AG04449 (cell line): ENCODE results near the gene FAM174C.

ENCODE experiments used
- CTCF ChIA-PET: fragments of 350-600 bp; formaldehyde crosslinking; extraction: SDS; loops from one replicate; lab custom pipeline; 2021; ENCODE audit warnings: antibody characterized with exemption; lab: Yijun Ruan, JAX
- POLR2A ChIA-PET: fragments of 400-600, 350-600 bp; formaldehyde crosslinking; extraction: SDS; loops from one replicate; lab custom pipeline; 2020; ENCODE audit warnings: antibody characterized with exemption, inconsistent platforms; lab: Yijun Ruan, JAX
- DNase-seq: peaks from one replicate; pipeline ENCODE4 v3.0.0-alpha.2; 2010; ENCODE audit warnings: low read depth, low spot score
- H3K4me3 ChIP-seq: 2 replicates; pipeline ENCODE4 v1.5.1; 2011; ENCODE audit warnings: low read depth, mild to moderate bottlenecking, control low read depth, low read length
- TF ChIP-seq, protein P1 (sequence below): IDR thresholded peaks from one replicate; pipeline ENCODE4 v1.5.1; 2011; ENCODE audit warnings: mild to moderate bottlenecking, moderate library complexity, low read length, control low read depth, inconsistent platforms; ENCODE audit not compliant: insufficient read depth; ENCODE audit errors: missing control alignments

FAM174C gene

DNA sequence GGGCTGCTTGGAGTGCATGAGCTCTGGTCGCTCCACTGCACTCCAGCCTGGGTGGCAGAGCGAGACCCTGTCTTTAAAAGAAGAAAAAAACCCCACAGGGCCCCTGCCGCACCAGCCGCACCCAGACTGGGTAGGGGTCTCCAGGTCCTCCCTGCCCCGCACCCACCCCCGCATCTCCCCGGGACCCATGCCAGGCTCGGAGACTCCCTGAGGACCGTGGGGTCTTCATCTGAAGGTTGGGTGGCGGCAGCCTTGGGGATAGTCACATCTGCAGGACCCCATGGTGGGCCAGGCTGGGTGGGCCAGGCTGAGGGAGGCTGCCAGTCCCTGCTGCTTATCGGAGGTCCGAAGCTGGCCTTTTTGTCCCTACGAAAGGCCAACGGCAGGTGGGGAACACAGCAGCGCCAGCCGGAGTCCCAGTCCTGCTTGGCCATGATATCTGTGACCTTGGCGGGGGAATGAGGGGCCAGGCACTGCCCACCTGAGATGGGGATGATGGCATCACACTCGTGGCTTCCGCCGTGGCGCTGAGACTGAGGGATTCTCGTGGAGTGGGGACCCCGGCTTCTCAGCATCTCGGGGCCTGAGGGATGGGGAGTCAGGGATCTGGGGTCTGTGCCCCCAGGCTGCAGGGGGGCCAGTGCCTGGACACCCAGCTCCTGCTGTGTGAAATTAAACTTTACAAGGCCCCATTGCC lies 21.4 kb downstream of the FAM174C start:
- CTCF ChIA-PET: no interaction called here
- POLR2A ChIA-PET: no interaction called here
- TF ChIP-seq, protein P1, sequence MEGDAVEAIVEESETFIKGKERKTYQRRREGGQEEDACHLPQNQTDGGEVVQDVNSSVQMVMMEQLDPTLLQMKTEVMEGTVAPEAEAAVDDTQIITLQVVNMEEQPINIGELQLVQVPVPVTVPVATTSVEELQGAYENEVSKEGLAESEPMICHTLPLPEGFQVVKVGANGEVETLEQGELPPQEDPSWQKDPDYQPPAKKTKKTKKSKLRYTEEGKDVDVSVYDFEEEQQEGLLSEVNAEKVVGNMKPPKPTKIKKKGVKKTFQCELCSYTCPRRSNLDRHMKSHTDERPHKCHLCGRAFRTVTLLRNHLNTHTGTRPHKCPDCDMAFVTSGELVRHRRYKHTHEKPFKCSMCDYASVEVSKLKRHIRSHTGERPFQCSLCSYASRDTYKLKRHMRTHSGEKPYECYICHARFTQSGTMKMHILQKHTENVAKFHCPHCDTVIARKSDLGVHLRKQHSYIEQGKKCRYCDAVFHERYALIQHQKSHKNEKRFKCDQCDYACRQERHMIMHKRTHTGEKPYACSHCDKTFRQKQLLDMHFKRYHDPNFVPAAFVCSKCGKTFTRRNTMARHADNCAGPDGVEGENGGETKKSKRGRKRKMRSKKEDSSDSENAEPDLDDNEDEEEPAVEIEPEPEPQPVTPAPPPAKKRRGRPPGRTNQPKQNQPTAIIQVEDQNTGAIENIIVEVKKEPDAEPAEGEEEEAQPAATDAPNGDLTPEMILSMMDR: no peak
- no peak for DNase-seq
- H3K4me3 ChIP-seq: no peak overlapping the region

DNA sequence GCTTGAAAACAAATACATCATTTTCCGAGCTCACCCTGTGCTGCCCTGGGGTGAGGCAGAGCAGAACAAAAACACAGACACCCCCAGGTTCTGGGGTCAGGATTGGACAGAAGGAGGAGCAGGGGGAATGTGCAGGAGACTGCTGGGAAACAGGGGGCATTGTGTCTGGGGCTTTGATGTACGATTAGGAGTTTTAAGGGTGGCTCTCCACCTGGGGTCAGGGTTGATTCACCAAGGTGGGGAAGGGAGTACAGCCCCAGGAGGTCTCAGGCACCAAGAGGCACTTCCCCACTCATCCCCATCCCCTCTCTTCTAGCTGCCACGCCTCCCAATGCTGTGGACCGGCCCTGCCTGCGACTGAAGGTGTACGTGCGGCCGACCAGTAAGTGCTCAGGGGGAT lies 22.9 kb downstream of the FAM174C start:
- POLR2A ChIA-PET: no interaction called here
- H3K4me3 ChIP-seq: no peak overlapping the region
- TF ChIP-seq, protein P1: no peak
- DNase-seq: no peak
- CTCF ChIA-PET: interaction anchor here (1.7 kb wide), 1 partner anchor 18 kb away, joined by 5 read pairs; no protein-coding TSS in a partner anchor

DNA sequence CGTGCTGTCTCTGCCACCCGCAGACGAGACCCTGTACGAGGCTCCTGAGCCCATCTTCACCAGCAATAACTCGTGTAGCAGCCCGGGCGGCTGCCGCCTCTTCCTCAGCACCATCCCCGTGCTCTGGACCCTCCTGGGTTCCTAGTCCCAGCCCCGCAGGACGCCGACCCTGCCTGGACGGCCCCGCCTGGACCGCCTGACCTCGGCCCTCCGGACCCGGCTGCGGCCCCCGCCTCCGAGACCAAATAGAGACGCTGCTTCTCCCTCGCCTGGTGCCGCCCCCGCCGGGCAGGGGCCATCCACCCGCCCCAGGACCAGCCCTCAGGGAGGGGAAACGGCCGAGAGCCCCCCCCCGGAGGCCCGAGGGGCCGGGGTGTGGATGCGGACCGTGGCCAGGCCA lies 24.5 kb downstream of the FAM174C start:
- no peak for DNase-seq
- no peak overlapping the region for H3K4me3 ChIP-seq
- CTCF ChIA-PET: no interaction called here
- TF ChIP-seq, protein P1: no peak
- POLR2A ChIA-PET: no interaction called here

DNA sequence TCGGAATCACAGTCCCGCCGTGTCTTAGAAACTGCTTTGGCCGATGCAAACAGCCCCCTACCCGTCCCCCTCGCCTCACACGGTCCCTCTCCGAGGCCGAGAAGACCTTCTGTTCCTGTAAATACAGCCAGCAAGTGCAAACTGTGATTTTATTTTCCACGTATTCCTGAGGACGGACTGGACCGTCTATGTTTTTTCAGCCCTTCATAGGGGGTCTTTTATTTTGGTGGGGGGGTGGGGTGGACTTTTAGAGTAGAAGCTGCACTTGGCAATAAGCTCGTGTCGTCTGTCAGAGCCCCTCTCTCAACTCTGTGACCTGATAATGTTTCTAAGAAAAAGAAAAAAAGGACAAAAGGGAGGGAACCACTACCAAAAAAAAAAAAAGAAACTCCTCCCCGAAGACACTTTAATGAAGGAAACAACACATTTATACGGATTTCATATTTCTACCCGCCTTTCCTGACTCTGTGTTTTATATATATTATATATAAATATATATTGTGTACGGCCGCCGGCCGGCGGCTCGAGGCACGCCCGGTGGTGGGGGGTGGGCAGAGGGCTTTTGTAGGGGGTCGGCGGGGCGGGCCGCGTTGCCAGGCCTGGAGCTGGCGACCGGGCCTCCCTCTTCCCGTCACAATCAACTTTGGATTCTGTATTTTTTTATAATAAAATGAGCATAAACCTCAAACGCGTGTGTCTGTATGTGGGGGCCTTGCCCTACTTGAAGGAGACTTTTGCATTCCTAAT lies 25.6 kb downstream of the FAM174C start:
- TF ChIP-seq, protein P1: no peak
- POLR2A ChIA-PET: no interaction called here
- CTCF ChIA-PET: interaction anchor here (1.0 kb wide), 1 partner anchor 14 kb away, joined by 8 read pairs; no protein-coding TSS in a partner anchor
- DNase-seq: no peak
- H3K4me3 ChIP-seq: no peak overlapping the region

DNA sequence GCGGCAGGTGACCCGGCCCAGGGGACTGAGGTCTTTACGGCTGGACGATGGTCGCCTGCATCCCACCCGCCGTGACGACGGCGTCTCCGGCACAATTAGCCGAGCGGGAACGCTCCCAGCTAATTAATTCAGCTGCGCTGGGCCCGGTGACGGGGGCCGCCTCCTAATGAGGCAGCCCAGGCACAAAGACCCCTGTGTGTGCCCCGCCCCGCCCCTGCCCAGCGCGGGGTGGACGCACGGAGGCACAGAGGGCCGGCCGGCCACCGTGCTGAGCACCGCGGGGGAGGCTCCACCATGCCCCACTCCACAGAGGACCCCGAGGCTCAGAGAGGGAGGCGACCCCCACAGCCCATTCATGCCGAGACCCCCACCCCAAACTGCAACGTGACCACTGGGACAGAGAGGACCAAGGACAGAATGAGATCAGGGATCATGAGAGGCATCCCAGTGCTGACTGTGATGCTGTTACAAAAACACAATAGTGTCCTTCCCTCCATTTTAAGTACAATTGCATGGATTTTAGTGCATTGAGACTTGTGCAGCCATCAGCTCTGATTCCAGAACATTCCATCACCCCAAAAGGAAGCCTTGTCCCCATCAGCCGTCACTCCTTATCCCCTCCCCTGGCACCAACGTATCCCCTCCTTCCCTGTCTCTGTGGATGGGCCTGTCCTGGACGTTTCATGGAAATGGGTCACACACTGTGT lies 27.4 kb downstream of the FAM174C start:
- H3K4me3 ChIP-seq: no peak overlapping the region
- POLR2A ChIA-PET: no interaction called here
- CTCF ChIA-PET: interaction anchor here (2.3 kb wide), 1 partner anchor 13 kb away, joined by 12 read pairs; no protein-coding TSS in a partner anchor
- DNase-seq: no peak
- TF ChIP-seq, protein P1: no peak
